SK-N-SH treated with all-trans-retinoic acid at 6 μM for 48 hours (cell line): ENCODE data around the gene TBCK.

ENCODE experiments used
- ATAC-seq: fragments of 200-7000 bp; cut with Tn5 transposase; 3 replicates; pipeline ENCODE4 v1.9.1; 2020; ENCODE audit warnings: mild to moderate bottlenecking, moderate library complexity
- ARNTL ChIP-seq: fragments of 450-650 bp; formaldehyde crosslinking; IDR thresholded peaks from 2 replicates; pipeline ENCODE4 v1.5.0; 2020; ENCODE audit warnings: low read depth, mild to moderate bottlenecking, moderate library complexity, borderline replicate concordance
- BACH2 ChIP-seq: fragments of 250-450 bp; sonication (Bioruptor Pico); IDR thresholded peaks from 2 replicates; pipeline ENCODE4 v1.9.0; 2021; ENCODE audit warnings: mild to moderate bottlenecking, borderline replicate concordance
- CSRNP3 ChIP-seq: fragments of 250-450 bp; sonication (Bioruptor Pico); IDR thresholded peaks from 2 replicates; pipeline ENCODE4 v1.5.1; 2021; ENCODE audit warnings: mild to moderate bottlenecking, moderate library complexity
- ESRRG ChIP-seq: fragments of 250-450 bp; sonication (Bioruptor Pico); IDR thresholded peaks from 2 replicates; pipeline ENCODE4 v1.6.1; 2021; ENCODE audit warnings: mild to moderate bottlenecking
- GLIS3 ChIP-seq: fragments of 250-450 bp; sonication (Bioruptor Pico); IDR thresholded peaks from 2 replicates; pipeline ENCODE4 v1.5.0; 2020; ENCODE audit warnings: mild to moderate bottlenecking, moderate library complexity
- ISL1 ChIP-seq: fragments of 250-450 bp; sonication (Bioruptor Pico); IDR thresholded peaks from 2 replicates; pipeline ENCODE4 v2.1.2; 2022; ENCODE audit warnings: mild to moderate bottlenecking, moderate library complexity
- POU6F1 ChIP-seq: fragments of 250-450 bp; sonication (Bioruptor Pico); IDR thresholded peaks from 2 replicates; pipeline ENCODE4 v1.8.0; 2021; ENCODE audit warnings: low read depth, mild to moderate bottlenecking, moderate library complexity, borderline replicate concordance
- PPARA ChIP-seq: fragments of 250-450 bp; sonication (Bioruptor Pico); IDR thresholded peaks from 2 replicates; pipeline ENCODE4 v1.5.0; 2020; ENCODE audit warnings: mild to moderate bottlenecking, borderline replicate concordance
- RARB ChIP-seq: fragments of 250-450 bp; sonication (Bioruptor Pico); IDR thresholded peaks from 2 replicates; pipeline ENCODE4 v1.8.0; 2021; ENCODE audit warnings: mild to moderate bottlenecking, moderate library complexity
- SNAI2 ChIP-seq: fragments of 250-450 bp; sonication (Bioruptor Pico); IDR thresholded peaks from 2 replicates; pipeline ENCODE4 v1.5.0; 2020; ENCODE audit warnings: mild to moderate bottlenecking, moderate library complexity
- TCF4 ChIP-seq: fragments of 250-450 bp; sonication (Bioruptor Pico); IDR thresholded peaks from 2 replicates; pipeline ENCODE4 v1.8.0; 2021; ENCODE audit warnings: mild to moderate bottlenecking, moderate library complexity, borderline replicate concordance
- TOX ChIP-seq: fragments of 250-450 bp; sonication (Bioruptor Pico); IDR thresholded peaks from 2 replicates; pipeline ENCODE4 v1.8.0; 2021; ENCODE audit warnings: mild to moderate bottlenecking, moderate library complexity, borderline replicate concordance
- TSHZ2 ChIP-seq: fragments of 250-450 bp; sonication (Bioruptor Pico); IDR thresholded peaks from 2 replicates; pipeline ENCODE4 v1.5.0; 2020; ENCODE audit warnings: mild to moderate bottlenecking, moderate library complexity
- ZFP3 ChIP-seq: fragments of 250-450 bp; sonication (Bioruptor Pico); IDR thresholded peaks from 2 replicates; pipeline ENCODE4 v1.5.0; 2020; ENCODE audit warnings: mild to moderate bottlenecking, moderate library complexity
- ZNF565 ChIP-seq: fragments of 450-650 bp; formaldehyde crosslinking; conservative IDR thresholded peaks from 2 replicates; pipeline ENCODE4 v1.5.0; 2020; ENCODE audit warnings: low read depth, mild to moderate bottlenecking, moderate library complexity
- ZNF8 ChIP-seq: fragments of 450-650 bp; formaldehyde crosslinking; IDR thresholded peaks from 2 replicates; pipeline ENCODE4 v1.5.0; 2020; ENCODE audit warnings: mild to moderate bottlenecking, moderate library complexity

TBCK gene

GRCh38 chr4:106347167-106347566, 31.2 kb upstream of the TBCK start:
- ATAC-seq = no peak
- no peak for TF ChIP-seq RARB (CRISPR knock-in tag)
- TF ChIP-seq TCF4 (CRISPR knock-in tag) = no peak
- TF ChIP-seq ESRRG (CRISPR knock-in tag) = no peak
- no peak for TF ChIP-seq TOX (CRISPR knock-in tag)
- TF ChIP-seq, all 23 proteins: peak for 0

- TF ChIP-seq POU6F1 (no peak), TCF4 (CRISPR knock-in tag) (no peak), TSHZ2 (CRISPR knock-in tag) (no peak), ESRRG (CRISPR knock-in tag) (no peak), ISL1 (CRISPR knock-in tag) (no peak), PPARA (no peak), SNAI2 (no peak), ZFP3 (CRISPR knock-in tag) (no peak), CSRNP3 (CRISPR knock-in tag) (no peak), ZNF8 (no peak), ZNF565 (CRISPR knock-in tag) (no peak)
- ATAC-seq = peak; percentile 54; the same call in 2 of the 3 replicates
Observed at GRCh38 chr4:106344647-106344970, 28.6 kb upstream of the TBCK start.

- no peak; the same call in 1 of the 3 replicates for ATAC-seq
- TF ChIP-seq CSRNP3 (CRISPR knock-in tag) (no peak), POU6F1 (no peak), TSHZ2 (CRISPR knock-in tag) (no peak), ARNTL (no peak), ZNF8 (no peak), ESRRG (CRISPR knock-in tag) (no peak), TCF4 (CRISPR knock-in tag) (no peak), ZNF565 (CRISPR knock-in tag) (no peak), GLIS3 (no peak), TOX (CRISPR knock-in tag) (no peak), BACH2 (CRISPR knock-in tag) (no peak)
Observed at GRCh38 chr4:106343865-106344646, 28.0 kb upstream of the TBCK start.
